Esophagus muscularis mucosa (tissue), 4 donors: ENCODE data around the gene KIAA1191. TPM values are rescaled to one million over a fixed set of nuclear protein-coding genes. Genes with fewer than 3 reads are reported as not detected.

ENCODE experiments used
- DNase-seq: peaks from one replicate; pipeline ENCODE4 v3.0.0-alpha.2; 2017; ENCODE audit errors: extremely low spot score
- H3K27ac ChIP-seq, 4 donors: fragments of 200-600 bp; sonication (generic); replicated peaks in 1 of 4; 1 replicate in 3 of 4; 2 replicates in 1 of 4; pipeline ENCODE4 v1.5.1; 2016 to 2019; ENCODE audit warnings: mild to moderate bottlenecking in 1 of 4
- H3K27me3 ChIP-seq, 4 donors: fragments of 200-600 bp; sonication (generic); one replicate each; pipeline versions ENCODE4 v1.5.1 to v1.6.0; 2016 to 2019
- H3K36me3 ChIP-seq, 4 donors: fragments of 200-600 bp; sonication (generic); one replicate each; pipeline ENCODE4 v1.5.1; 2016 to 2019
- H3K4me1 ChIP-seq, 4 donors: fragments of 200-600 bp; sonication (generic); one replicate each; pipeline ENCODE4 v1.5.1; 2016 to 2019
- H3K4me3 ChIP-seq, 4 donors: fragments of 200-600 bp; sonication (generic); 1 replicate in 2 of 4; 2 replicates in 2 of 4; pipeline ENCODE4 v1.5.1; 2016 to 2019; ENCODE audit warnings: mild to moderate bottlenecking in 4 of 4, moderate library complexity in 1 of 4
- H3K9me3 ChIP-seq, 4 donors: fragments of 200-600 bp; sonication (generic); 1 replicate in 3 of 4; 2 replicates in 1 of 4; pipeline ENCODE4 v1.5.1; 2016 to 2019
- EP300 ChIP-seq: sonication (generic); formaldehyde crosslinking; IDR thresholded peaks from one replicate; pipeline ENCODE4 v1.6.1; 2017; ENCODE audit warnings: antibody characterized with exemption
- POLR2A ChIP-seq: fragments of 450-650 bp; IDR thresholded peaks from one replicate; pipeline ENCODE4 v1.6.1; 2017; ENCODE audit warnings: antibody characterized with exemption, moderate library complexity, mild to moderate bottlenecking, low read depth
- POLR2AphosphoS5 ChIP-seq, 2 donors: sonication (generic); formaldehyde crosslinking; IDR thresholded peaks; one replicate each; pipeline ENCODE4 v1.6.1; 2017; ENCODE audit warnings: antibody characterized with exemption in 2 of 2
- WGBS: methylation state at CpG from one replicate; pipeline ENCODE4 v1.1.5; 2018; 5-methylcytosine and 5-hydroxymethylcytosine counted together
- intact Hi-C: fragments of 100-400 bp; cut with DNase I; formaldehyde crosslinking; loops from one replicate; pipeline ENCODE4 v1.15.1; 2023
- total RNA-seq, 4 donors: library from RNA; depleted of rRNA; stranded (reverse); fragments of >200 nt; gene quantifications; one replicate each; pipeline versions ENCODE4 v1.1.0 to v1.2.1, GENCODE V29; 2016
- TF ChIP-seq, protein P1 (sequence below), 3 experiments: fragments of 200-600 bp in 2 of 3; fragments of 450-650 bp in 1 of 3; sonication (generic) in 2 of 3; IDR thresholded peaks; one replicate each; pipeline ENCODE4 v1.5.1; 2017 to 2019; ENCODE audit warnings: antibody characterized with exemption in 3 of 3, mild to moderate bottlenecking in 2 of 3, moderate library complexity in 1 of 3

Gene KIAA1191
- total RNA-seq, 4 donors from 2014 or later = 115 to 157 (median 139) TPM

DNA sequence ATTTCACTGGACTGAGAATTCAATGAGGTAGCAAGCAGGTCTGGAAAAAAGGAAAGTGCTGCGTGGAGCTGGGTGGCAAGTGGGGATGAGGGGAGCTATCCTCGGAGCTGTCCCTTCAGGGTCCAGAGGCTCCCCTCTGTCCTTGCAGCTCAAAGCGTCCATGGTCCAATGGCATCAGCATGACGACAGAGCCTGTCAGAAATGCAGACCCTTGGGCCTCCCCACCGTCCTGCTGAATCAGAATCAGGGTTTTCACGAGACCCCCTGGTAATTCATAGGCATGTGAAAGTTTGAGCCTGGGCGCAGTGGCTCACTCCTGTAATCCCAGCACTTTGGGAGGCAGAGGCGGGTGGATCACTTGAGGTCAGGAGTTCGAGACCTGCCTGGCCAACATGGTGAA lies 32.5 kb upstream of the KIAA1191 start:
- intact Hi-C loops = no loop called here
- TF ChIP-seq POLR2A = no peak
- H3K36me3 ChIP-seq = peaks cover 19 to 82% (median 73%) of the 10 kb centered on the region in 4 donors
- H3K27me3 ChIP-seq = no peaks in the 10 kb centered on the region
- WGBS = 96% methylated on average over 9 of the region's 9 CpGs
- peak overlapping the region in 1 of 4 donors; percentile 54 for H3K27ac ChIP-seq
- H3K9me3 ChIP-seq = no peaks in the 10 kb centered on the region
- DNase-seq = no peak
- peaks cover 25 to 39% (median 28%) of the 10 kb centered on the region in 4 donors for H3K4me1 ChIP-seq
- no peak overlapping the region for H3K4me3 ChIP-seq

DNA sequence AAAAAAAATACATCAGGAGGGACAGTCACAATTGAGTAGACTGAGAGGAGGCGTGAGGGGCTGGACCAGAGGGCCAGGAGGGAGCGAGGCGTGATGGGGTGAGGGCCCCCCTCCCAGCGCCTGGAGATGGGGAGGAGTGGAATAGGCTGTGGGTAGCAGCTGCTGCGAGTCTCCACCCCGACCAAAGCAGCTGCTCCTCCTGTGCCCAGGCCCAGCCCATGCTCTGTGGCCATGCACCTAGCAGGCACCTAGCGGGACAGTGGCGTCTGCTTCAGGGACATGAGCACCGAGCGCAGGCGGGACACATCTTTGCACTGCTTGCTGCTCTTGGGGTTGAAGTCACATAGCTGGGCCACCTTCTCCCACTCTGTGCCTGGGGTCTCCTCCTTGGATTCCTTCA lies 31.0 kb upstream of the KIAA1191 start:
- DNase-seq = no peak
- Histone ChIP-seq H3K27me3 (no peaks in the 10 kb centered on the region), H3K4me3 (no peak overlapping the region), H3K4me1 (peaks cover 30 to 45% (median 33%) of the 10 kb centered on the region in 4 donors), H3K36me3 (peaks cover 19 to 72% (median 60%) of the 10 kb centered on the region in 4 donors), H3K27ac (no peak overlapping the region), H3K9me3 (no peaks in the 10 kb centered on the region)
- TF ChIP-seq POLR2AphosphoS5 (IDR thresholded peaks at IDR 0.05) (no peak), POLR2A (no peak), EP300 (no peak)
- TF ChIP-seq, protein P1, sequence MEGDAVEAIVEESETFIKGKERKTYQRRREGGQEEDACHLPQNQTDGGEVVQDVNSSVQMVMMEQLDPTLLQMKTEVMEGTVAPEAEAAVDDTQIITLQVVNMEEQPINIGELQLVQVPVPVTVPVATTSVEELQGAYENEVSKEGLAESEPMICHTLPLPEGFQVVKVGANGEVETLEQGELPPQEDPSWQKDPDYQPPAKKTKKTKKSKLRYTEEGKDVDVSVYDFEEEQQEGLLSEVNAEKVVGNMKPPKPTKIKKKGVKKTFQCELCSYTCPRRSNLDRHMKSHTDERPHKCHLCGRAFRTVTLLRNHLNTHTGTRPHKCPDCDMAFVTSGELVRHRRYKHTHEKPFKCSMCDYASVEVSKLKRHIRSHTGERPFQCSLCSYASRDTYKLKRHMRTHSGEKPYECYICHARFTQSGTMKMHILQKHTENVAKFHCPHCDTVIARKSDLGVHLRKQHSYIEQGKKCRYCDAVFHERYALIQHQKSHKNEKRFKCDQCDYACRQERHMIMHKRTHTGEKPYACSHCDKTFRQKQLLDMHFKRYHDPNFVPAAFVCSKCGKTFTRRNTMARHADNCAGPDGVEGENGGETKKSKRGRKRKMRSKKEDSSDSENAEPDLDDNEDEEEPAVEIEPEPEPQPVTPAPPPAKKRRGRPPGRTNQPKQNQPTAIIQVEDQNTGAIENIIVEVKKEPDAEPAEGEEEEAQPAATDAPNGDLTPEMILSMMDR (IDR thresholded peaks at IDR 0.05) = no peak
- WGBS = 92% methylated on average over 11 of the region's 11 CpGs
- intact Hi-C loops = no loop called here

DNA sequence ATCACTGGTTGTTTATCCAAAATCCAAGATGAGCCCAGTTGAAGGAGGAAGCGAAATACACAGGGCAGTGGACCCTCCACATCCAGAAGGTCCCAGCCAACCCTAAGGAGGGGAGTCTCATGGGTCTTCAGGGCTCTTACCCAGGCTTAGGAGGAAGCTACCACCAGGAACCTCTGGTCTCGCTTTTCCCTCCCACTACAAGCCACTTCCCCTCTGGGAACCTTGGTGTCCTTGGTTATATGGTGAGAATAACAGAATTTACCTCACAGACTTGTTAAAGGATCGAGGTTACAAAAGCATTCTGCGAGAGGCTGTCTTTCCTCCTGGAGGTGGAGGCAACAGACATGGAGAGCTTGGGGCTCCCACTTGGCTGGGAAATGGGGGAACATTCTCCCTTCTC lies 30.4 kb upstream of the KIAA1191 start:
- H3K9me3 ChIP-seq = no peaks in the 10 kb centered on the region
- TF ChIP-seq, protein P1 (IDR thresholded peaks at IDR 0.05) = no peak
- TF ChIP-seq POLR2A (no peak), EP300 (no peak), POLR2AphosphoS5 (IDR thresholded peaks at IDR 0.05) (no peak)
- DNase-seq = no peak
- 78% methylated on average over 4 of the region's 4 CpGs for WGBS
- peaks cover 36 to 50% (median 39%) of the 10 kb centered on the region in 4 donors for H3K4me1 ChIP-seq
- H3K27ac ChIP-seq = no peak overlapping the region
- H3K4me3 ChIP-seq = no peak overlapping the region
- peaks cover 19 to 66% (median 56%) of the 10 kb centered on the region in 4 donors for H3K36me3 ChIP-seq
- intact Hi-C loops = no loop called here
- H3K27me3 ChIP-seq = no peaks in the 10 kb centered on the region

DNA sequence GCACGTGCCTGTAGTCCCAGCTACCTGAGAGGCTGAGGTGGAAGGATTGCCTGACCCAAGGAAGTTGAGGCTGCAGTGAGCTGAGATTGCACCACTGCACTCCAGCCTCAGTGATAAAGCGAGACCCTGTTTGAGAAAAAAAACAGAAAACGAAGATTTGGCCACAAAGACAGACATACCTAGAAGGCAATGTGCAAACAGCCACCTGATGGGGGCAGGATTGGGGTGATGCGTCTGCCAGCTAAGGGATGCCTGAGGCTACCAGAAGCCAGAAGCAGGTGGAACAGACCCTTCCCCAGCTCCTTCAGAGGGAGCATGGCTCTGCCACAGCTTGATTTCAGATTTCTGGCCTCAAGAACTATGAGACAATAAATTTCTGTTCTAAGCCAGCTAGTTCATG lies 29.9 kb upstream of the KIAA1191 start:
- DNase-seq = peak; percentile 57
- TF ChIP-seq POLR2A (no peak), POLR2AphosphoS5 (IDR thresholded peaks at IDR 0.05) (no peak), EP300 (no peak)
- TF ChIP-seq, protein P1 (IDR thresholded peaks at IDR 0.05) = no peak
- 88% methylated on average over 4 of the region's 4 CpGs for WGBS
- H3K36me3 ChIP-seq = peaks cover 19 to 64% (median 51%) of the 10 kb centered on the region in 4 donors
- H3K27me3 ChIP-seq = no peaks in the 10 kb centered on the region
- intact Hi-C loops = no loop called here
- H3K27ac ChIP-seq = no peak overlapping the region
- H3K9me3 ChIP-seq = no peaks in the 10 kb centered on the region
- H3K4me3 ChIP-seq = no peak overlapping the region
- H3K4me1 ChIP-seq = peaks cover 36 to 53% (median 44%) of the 10 kb centered on the region in 4 donors

DNA sequence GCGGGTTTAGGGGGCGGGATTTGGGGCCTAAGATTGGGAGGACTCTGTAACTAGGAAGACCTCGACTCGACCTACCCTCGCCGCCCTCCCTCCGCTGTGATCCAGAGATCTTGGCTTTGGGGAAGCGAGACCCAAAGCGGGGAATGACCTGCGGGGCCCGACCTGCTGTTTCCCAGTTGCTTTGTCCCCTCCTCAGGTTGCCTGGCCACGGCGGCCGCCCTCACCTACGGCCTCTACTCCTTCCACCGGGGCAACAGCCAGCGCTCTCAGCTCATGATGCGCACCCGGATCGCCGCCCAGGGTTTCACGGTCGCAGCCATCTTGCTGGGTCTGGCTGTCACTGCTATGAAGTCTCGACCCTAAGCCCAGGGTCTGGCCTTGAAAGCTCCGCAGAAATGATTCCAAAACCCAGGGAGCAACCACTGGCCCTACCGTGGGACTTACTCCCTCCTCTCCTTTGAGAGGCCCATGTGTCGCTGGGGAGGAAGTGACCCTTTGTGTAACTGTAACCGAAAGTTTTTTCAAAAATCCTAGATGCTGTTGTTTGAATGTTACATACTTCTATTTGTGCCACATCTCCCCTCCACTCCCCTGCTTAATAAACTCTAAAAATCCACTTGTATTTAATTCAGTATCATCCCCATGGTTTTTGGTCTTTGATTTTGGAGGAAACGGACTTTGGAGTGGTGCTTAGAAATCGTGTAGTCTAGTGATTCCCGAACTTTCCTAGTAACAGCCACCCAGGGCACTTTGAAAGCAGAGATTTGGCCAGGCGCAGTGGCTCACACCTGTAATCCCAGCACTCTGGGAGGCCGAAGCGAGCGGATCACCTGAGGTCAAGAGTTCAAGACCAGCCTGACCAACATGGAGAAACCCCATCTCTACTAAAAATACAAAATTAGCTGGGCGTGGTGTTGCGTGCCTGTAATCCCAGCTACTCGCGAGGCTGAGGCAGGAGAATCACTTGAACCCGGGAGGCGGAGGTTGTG lies 27.9 kb upstream of the KIAA1191 start:
- DNase-seq = peak; percentile 39
- peak; percentile 75 to 93 for TF ChIP-seq POLR2AphosphoS5 (IDR thresholded peaks at IDR 0.05)
- TF ChIP-seq, protein P1 (IDR thresholded peaks at IDR 0.05) = no peak
- TF ChIP-seq POLR2A = peak; percentile 7
- TF ChIP-seq EP300 = no peak
- Histone ChIP-seq H3K27ac (peak overlapping the region; percentile 92 to 96 (median 94)), H3K36me3 (peaks cover 30 to 65% (median 56%) of the 10 kb centered on the region in 4 donors), H3K4me1 (peaks cover 23 to 39% (median 31%) of the 10 kb centered on the region in 4 donors), H3K9me3 (no peaks in the 10 kb centered on the region), H3K27me3 (no peaks in the 10 kb centered on the region), H3K4me3 (peak overlapping the region; percentile 70 to 90 (median 76))
- WGBS = 17% methylated on average over 34 of the region's 41 CpGs
- intact Hi-C loops = no loop called here
